ENCODE results near the gene PTGIS. TPM values are rescaled to one million over a fixed set of nuclear protein-coding genes. Genes with fewer than 3 reads are reported as not detected.

PTGIS gene
- 39.9 and 191 TPM in 2 replicates for total RNA-seq

DNA sequence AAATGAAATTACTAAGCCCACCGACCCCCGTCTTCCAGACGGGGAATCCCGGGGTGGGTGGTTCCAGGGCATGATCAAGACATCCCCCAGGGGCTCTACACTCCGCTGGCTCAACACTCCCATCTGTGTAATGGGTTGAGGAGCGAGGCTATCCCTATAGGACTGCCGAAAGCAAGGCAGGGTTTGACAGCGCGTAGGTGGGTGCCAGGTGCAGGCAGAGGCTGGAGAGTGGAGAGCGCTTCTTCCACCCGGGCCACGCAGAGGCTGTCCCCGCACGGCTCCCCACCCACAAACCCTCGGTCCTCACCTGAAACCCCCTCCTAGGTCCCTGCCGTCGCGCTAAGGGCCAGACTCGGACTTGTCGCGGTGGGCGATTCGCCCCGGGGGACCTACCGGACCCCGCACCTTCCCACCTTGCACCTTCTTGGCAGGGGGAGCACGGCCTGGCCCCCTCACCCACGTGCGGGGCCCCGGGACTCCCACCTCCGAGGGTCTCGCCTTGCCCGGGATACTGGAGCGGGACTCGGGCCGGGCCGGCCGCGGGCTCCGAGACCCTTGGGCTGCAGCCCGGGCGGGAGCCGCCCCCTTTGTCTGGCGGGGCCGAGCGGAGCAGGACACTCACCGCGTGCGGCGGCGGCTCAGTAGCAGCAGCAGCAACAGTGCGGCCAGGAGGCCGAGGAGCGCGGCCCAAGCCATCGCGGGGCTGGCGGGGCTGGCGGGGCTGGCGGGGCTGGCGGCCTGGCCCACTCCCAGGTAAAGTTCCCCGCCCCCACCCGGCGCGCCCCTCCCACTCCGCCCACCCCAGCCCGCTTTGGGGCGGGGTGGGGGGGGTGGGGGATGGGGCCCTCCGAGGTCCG, at the start of gene PTGIS:
Gene PTGIS (minus strand): TSS at position 717 of the 857 bp plus-strand sequence. CDS start 21 bp downstream, at position 696.

DNA sequence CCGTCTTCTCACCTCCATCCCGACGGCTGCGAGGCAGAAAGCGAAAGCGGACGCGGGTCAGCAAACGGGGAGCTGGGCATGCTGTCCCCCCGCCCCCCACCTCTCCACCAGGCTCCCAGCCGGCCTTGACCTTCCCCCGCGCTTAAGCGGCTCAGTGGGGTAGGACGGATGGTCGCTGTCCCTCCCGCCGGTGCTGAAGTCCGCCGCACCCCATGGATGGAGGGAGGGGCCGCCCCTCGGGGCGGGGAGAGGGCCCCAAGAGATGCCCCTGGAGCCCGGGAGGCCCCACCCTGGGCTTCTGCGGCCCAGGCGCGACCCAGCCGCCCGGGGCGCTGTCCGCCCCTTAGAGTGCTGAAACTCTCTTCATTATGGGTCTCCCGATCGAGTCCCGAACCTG, 85.3 kb downstream of the PTGIS start, which contains the start of gene KCNB1:
Gene KCNB1 (minus strand): TSS at position 48 of the 397 bp plus-strand sequence. CDS start 188 bp downstream, outside the sequence.

Other genes with a start within 250 kb of the PTGIS start
- gene KCNB1, start 85.5 kb downstream of the PTGIS start, total RNA-seq, result under 0.01 TPM in 2 replicates
- 15.2 and 17.1 TPM in 2 replicates for gene B4GALT5, start 145.7 kb upstream of the PTGIS start, total RNA-seq
- 4.6 and 6.8 TPM in 2 replicates for gene SLC9A8, start 244.7 kb upstream of the PTGIS start, total RNA-seq